Liver (tissue), 9 donors: ENCODE results near the gene SRSF3. TPM values are rescaled to one million over a fixed set of nuclear protein-coding genes. Genes with fewer than 3 reads are reported as not detected.

Experiments used
- DNase-seq: peaks from one replicate; pipeline ENCODE4 v3.0.0-alpha.2; 2017; ENCODE audit warnings: low spot score
- H3K27ac ChIP-seq, 2 donors: one replicate each; pipeline ENCODE4 v1.7.0; 2013; ENCODE audit warnings: inconsistent platforms in 2 of 2, low read length in 2 of 2, control low read depth in 1 of 2, low read depth in 1 of 2, mild to moderate bottlenecking in 1 of 2
- H3K27me3 ChIP-seq, 4 donors: one replicate each; pipeline versions ENCODE4 v1.6.1 to v1.7.0; 2013; ENCODE audit warnings: low read length in 3 of 4, inconsistent platforms in 1 of 4, mild to moderate bottlenecking in 1 of 4, moderate library complexity in 1 of 4; ENCODE audit not compliant: control insufficient read depth in 4 of 4, insufficient read depth in 4 of 4
- H3K36me3 ChIP-seq, 4 donors: one replicate each; pipeline versions ENCODE4 v1.6.1 to v1.7.0; 2013; ENCODE audit warnings: low read length in 3 of 4, mild to moderate bottlenecking in 3 of 4, low read depth in 1 of 4, moderate library complexity in 1 of 4; ENCODE audit not compliant: control insufficient read depth in 4 of 4, insufficient read depth in 3 of 4
- H3K4me1 ChIP-seq, 4 donors: one replicate each; pipeline versions ENCODE4 v1.6.1 to v1.7.0; 2013; ENCODE audit warnings: low read length in 3 of 4, mild to moderate bottlenecking in 3 of 4, moderate library complexity in 1 of 4; ENCODE audit not compliant: control insufficient read depth in 4 of 4, insufficient read depth in 4 of 4
- H3K4me3 ChIP-seq, 3 donors: one replicate each; pipeline versions ENCODE4 v1.6.1 to v1.7.0; 2013; ENCODE audit warnings: low read length in 3 of 3, control low read depth in 1 of 3, low read depth in 1 of 3, mild to moderate bottlenecking in 1 of 3
- H3K9ac ChIP-seq, 2 donors: one replicate each; pipeline ENCODE4 v1.7.0; 2013; ENCODE audit warnings: low read length in 2 of 2, mild to moderate bottlenecking in 2 of 2, moderate library complexity in 2 of 2, control low read depth in 1 of 2, low read depth in 1 of 2
- H3K9me3 ChIP-seq, 4 donors: one replicate each; pipeline versions ENCODE4 v1.6.1 to v1.7.0; 2013; ENCODE audit warnings: low read length in 3 of 4; ENCODE audit not compliant: control insufficient read depth in 4 of 4
- EGR1 ChIP-seq, 2 donors: IDR thresholded peaks; 2 replicates each; pipeline ENCODE4 v1.6.1; 2016 to 2018; ENCODE audit warnings: antibody characterized with exemption in 2 of 2, low read depth in 2 of 2
- FOXA1 ChIP-seq: IDR thresholded peaks from 2 replicates; pipeline ENCODE4 v1.6.1; 2016; ENCODE audit warnings: antibody characterized with exemption
- FOXA2 ChIP-seq: IDR thresholded peaks from 2 replicates; pipeline ENCODE4 v1.6.1; 2016; ENCODE audit warnings: antibody characterized with exemption
- GABPA ChIP-seq, 2 donors: IDR thresholded peaks in 1 of 2; conservative IDR thresholded peaks in 1 of 2; 2 replicates each; pipeline ENCODE4 v1.6.1; 2016; ENCODE audit warnings: antibody characterized with exemption in 2 of 2, mild to moderate bottlenecking in 1 of 2, moderate library complexity in 1 of 2
- HNF4A ChIP-seq, 2 donors: conservative IDR thresholded peaks; 2 replicates each; pipeline ENCODE4 v1.6.1; 2016; ENCODE audit warnings: antibody characterized with exemption in 2 of 2, mild to moderate bottlenecking in 2 of 2
- HNF4G ChIP-seq: IDR thresholded peaks from 2 replicates; pipeline ENCODE4 v1.6.1; 2016; ENCODE audit warnings: antibody characterized with exemption
- JUND ChIP-seq, 2 donors: IDR thresholded peaks; 2 replicates each; pipeline ENCODE4 v1.6.1; 2016; ENCODE audit warnings: antibody characterized with exemption in 2 of 2
- RAD21 ChIP-seq, 2 donors: IDR thresholded peaks; 2 replicates each; pipeline ENCODE4 v1.6.1; 2016; ENCODE audit warnings: antibody characterized with exemption in 2 of 2, mild to moderate bottlenecking in 2 of 2
- RXRA ChIP-seq, 2 donors: IDR thresholded peaks; 2 replicates each; pipeline ENCODE4 v1.6.1; 2017 to 2018; ENCODE audit warnings: antibody characterized with exemption in 2 of 2, mild to moderate bottlenecking in 1 of 2
- SP1 ChIP-seq: IDR thresholded peaks from 2 replicates; pipeline ENCODE4 v1.6.1; 2018; ENCODE audit warnings: antibody characterized with exemption, mild to moderate bottlenecking
- TAF1 ChIP-seq: conservative IDR thresholded peaks from 2 replicates; pipeline ENCODE4 v1.6.1; 2016; ENCODE audit warnings: antibody characterized with exemption, mild to moderate bottlenecking
- YY1 ChIP-seq: IDR thresholded peaks from 2 replicates; pipeline ENCODE4 v1.6.1; 2016; ENCODE audit warnings: antibody characterized with exemption, mild to moderate bottlenecking
- WGBS: extraction: QIAGEN DNeasy Blood & Tissue Kit; methylation state at CpG from one replicate; pipeline ENCODE4 v1.1.7; 2013; 5-methylcytosine and 5-hydroxymethylcytosine counted together
- polyA plus RNA-seq, 2 donors: library from polyadenylated mRNA; stranded (reverse) in 1 of 2; unstranded in 1 of 2; fragments of 200-250 nt in 1 of 2; fragments of >200 nt in 1 of 2; fragmentation: Nextera tagmentation in 1 of 2; extraction: Ambion mirVana in 1 of 2; gene quantifications; one replicate each; pipeline versions ENCODE4 v1.2.1 to v1.2.3, GENCODE V29; 2013 to 2015
- total RNA-seq, 2 donors: library from RNA; depleted of rRNA; stranded (reverse); fragments of >200 nt; gene quantifications; one replicate each; pipeline ENCODE4 v1.2.3, GENCODE V29; 2014
- TF ChIP-seq, protein P1 (sequence below): IDR thresholded peaks from 2 replicates; pipeline ENCODE4 v1.6.1; 2016; ENCODE audit warnings: antibody characterized with exemption
- TF ChIP-seq, protein P2 (sequence below): IDR thresholded peaks from 2 replicates; pipeline ENCODE4 v1.6.1; 2016; ENCODE audit warnings: antibody characterized with exemption
- TF ChIP-seq, protein P3 (sequence below): IDR thresholded peaks from 2 replicates; pipeline ENCODE4 v1.6.1; 2016; ENCODE audit warnings: antibody characterized with exemption, mild to moderate bottlenecking
- TF ChIP-seq, protein P4 (sequence below): fragments of 150-350 bp; IDR thresholded peaks from 2 replicates; pipeline ENCODE4 v1.5.1; 2017; ENCODE audit warnings: improper control_type of control experiment, low read depth, low read length; ENCODE audit not compliant: missing input control
- donor health status: healthy.
- donor health status: healthy.
- donor health status: healthy.
- donor health status: healthy.
- donor health status: healthy.

Gene SRSF3
- total and polyA plus RNA-seq, 4 donors, result 62.8 to 103 (median 101) TPM

DNA sequence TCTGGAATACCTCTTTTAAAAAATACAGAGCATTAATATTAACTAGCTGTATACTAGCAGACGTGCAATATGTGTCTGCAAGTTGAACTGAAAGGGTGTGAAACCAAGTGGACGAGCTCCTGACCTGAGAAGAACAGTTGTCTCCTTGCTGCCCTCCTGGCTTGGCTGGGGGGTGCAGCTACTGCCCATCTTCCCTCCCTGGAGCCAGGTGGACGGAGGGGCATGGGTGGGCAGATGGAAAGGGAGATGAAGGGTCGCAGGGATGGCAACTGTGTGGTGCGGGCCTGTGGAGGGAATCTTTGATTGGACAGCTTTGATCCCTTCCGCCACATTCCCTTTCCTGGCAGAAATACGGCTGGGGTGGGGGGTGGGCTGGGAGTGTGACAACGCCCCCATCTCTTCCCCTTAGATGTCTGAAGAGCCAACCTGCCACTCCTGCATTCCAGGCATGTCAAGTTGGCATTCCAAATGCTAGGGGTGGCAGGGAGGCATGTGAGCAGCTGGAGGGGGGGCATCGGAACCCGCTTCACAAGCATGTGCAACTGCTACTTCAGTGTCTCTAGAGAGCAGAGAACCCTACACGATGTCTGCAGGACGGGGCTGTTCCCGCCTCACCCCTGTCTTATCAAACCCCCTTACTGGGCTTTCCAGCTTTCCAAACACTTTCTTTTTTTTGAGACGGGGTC is 37.3 kb downstream of the SRSF3 start:
- Histone ChIP-seq H3K9ac (no peak overlapping the region), H3K27me3 (no peaks in the 10 kb centered on the region), H3K9me3 (no peaks in the 10 kb centered on the region), H3K4me3 (no peak overlapping the region), H3K36me3 (no peaks in the 10 kb centered on the region), H3K27ac (no peak overlapping the region), H3K4me1 (peaks cover 4 to 13% (median 6%) of the 10 kb centered on the region in 4 donors)
- WGBS, result 90% methylated on average over 14 of the region's 14 CpGs
- no peak for DNase-seq
- TF ChIP-seq SP1, result no peak
- no peak for TF ChIP-seq HNF4G
- no peak for TF ChIP-seq RXRA (IDR thresholded peaks at IDR 0.05)
- TF ChIP-seq FOXA2, result no peak
- TF ChIP-seq, protein P1, sequence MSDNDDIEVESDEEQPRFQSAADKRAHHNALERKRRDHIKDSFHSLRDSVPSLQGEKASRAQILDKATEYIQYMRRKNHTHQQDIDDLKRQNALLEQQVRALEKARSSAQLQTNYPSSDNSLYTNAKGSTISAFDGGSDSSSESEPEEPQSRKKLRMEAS, result no peak
- TF ChIP-seq, protein P2, sequence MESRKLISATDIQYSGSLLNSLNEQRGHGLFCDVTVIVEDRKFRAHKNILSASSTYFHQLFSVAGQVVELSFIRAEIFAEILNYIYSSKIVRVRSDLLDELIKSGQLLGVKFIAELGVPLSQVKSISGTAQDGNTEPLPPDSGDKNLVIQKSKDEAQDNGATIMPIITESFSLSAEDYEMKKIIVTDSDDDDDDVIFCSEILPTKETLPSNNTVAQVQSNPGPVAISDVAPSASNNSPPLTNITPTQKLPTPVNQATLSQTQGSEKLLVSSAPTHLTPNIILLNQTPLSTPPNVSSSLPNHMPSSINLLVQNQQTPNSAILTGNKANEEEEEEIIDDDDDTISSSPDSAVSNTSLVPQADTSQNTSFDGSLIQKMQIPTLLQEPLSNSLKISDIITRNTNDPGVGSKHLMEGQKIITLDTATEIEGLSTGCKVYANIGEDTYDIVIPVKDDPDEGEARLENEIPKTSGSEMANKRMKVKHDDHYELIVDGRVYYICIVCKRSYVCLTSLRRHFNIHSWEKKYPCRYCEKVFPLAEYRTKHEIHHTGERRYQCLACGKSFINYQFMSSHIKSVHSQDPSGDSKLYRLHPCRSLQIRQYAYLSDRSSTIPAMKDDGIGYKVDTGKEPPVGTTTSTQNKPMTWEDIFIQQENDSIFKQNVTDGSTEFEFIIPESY, result no peak
- no peak for TF ChIP-seq GABPA (IDR thresholded peaks at IDR 0.05 in 1 of 2, conservative IDR thresholded peaks at IDR 0.05 in 1 of 2)
- TF ChIP-seq JUND (IDR thresholded peaks at IDR 0.05), result no peak
- no peak for TF ChIP-seq RAD21 (IDR thresholded peaks at IDR 0.05)
- no peak for TF ChIP-seq HNF4A (conservative IDR thresholded peaks at IDR 0.05)
- TF ChIP-seq TAF1, result no peak

DNA sequence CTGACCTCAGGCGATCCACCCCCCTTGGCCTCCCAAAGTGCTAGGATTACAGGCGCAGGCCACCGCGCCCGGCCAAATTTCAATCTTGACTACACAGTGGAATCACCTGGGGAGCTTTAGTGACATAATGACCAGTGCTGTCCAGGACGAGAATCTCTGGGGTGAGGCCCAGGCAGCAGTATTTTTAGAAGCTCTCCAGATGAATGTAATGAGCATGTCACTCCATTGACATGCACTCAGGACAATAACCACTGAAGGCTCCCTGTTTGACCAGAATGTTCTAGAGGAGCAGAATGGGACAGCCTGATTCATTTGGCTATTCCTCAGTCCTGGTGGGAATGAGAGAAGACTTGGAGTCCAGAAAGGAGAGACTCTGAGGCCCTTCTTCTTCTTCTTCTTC is 39.2 kb downstream of the SRSF3 start:
- DNase-seq, result no peak
- Histone ChIP-seq H3K27ac (no peak overlapping the region), H3K9me3 (no peaks in the 10 kb centered on the region), H3K36me3 (no peaks in the 10 kb centered on the region), H3K27me3 (no peaks in the 10 kb centered on the region), H3K4me3 (no peak overlapping the region), H3K4me1 (peaks cover 6 to 16% (median 10%) of the 10 kb centered on the region in 4 donors), H3K9ac (no peak overlapping the region)
- WGBS, result 94% methylated on average over 6 of the region's 6 CpGs
- TF ChIP-seq FOXA2 (no peak), HNF4G (no peak), TAF1 (no peak), JUND (IDR thresholded peaks at IDR 0.05) (no peak), RXRA (IDR thresholded peaks at IDR 0.05) (no peak), YY1 (no peak), HNF4A (conservative IDR thresholded peaks at IDR 0.05) (no peak), SP1 (no peak), EGR1 (IDR thresholded peaks at IDR 0.05; ENCODE audit: low read depth in 2 of 2) (no peak), FOXA1 (no peak)
- TF ChIP-seq, protein P1, result no peak
- TF ChIP-seq, protein P3, sequence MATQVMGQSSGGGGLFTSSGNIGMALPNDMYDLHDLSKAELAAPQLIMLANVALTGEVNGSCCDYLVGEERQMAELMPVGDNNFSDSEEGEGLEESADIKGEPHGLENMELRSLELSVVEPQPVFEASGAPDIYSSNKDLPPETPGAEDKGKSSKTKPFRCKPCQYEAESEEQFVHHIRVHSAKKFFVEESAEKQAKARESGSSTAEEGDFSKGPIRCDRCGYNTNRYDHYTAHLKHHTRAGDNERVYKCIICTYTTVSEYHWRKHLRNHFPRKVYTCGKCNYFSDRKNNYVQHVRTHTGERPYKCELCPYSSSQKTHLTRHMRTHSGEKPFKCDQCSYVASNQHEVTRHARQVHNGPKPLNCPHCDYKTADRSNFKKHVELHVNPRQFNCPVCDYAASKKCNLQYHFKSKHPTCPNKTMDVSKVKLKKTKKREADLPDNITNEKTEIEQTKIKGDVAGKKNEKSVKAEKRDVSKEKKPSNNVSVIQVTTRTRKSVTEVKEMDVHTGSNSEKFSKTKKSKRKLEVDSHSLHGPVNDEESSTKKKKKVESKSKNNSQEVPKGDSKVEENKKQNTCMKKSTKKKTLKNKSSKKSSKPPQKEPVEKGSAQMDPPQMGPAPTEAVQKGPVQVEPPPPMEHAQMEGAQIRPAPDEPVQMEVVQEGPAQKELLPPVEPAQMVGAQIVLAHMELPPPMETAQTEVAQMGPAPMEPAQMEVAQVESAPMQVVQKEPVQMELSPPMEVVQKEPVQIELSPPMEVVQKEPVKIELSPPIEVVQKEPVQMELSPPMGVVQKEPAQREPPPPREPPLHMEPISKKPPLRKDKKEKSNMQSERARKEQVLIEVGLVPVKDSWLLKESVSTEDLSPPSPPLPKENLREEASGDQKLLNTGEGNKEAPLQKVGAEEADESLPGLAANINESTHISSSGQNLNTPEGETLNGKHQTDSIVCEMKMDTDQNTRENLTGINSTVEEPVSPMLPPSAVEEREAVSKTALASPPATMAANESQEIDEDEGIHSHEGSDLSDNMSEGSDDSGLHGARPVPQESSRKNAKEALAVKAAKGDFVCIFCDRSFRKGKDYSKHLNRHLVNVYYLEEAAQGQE, result no peak
- TF ChIP-seq, protein P2, result no peak
- TF ChIP-seq, protein P4, sequence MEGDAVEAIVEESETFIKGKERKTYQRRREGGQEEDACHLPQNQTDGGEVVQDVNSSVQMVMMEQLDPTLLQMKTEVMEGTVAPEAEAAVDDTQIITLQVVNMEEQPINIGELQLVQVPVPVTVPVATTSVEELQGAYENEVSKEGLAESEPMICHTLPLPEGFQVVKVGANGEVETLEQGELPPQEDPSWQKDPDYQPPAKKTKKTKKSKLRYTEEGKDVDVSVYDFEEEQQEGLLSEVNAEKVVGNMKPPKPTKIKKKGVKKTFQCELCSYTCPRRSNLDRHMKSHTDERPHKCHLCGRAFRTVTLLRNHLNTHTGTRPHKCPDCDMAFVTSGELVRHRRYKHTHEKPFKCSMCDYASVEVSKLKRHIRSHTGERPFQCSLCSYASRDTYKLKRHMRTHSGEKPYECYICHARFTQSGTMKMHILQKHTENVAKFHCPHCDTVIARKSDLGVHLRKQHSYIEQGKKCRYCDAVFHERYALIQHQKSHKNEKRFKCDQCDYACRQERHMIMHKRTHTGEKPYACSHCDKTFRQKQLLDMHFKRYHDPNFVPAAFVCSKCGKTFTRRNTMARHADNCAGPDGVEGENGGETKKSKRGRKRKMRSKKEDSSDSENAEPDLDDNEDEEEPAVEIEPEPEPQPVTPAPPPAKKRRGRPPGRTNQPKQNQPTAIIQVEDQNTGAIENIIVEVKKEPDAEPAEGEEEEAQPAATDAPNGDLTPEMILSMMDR, result no peak
